OCI-LY7 (cell line): Measurements from ENCODE around the gene RNF114. TPM values are rescaled to one million over a fixed set of nuclear protein-coding genes. Genes with fewer than 3 reads are reported as not detected.

Experiments
- BruUV-seq: library from RNA; stranded (reverse); fragments of 400-500 nt; replicated peaks from 2 replicates; lab custom pipeline; 2021; lab: Mats Ljungman, UMichigan
- CTCF ChIA-PET: fragments of 300-600 bp; sonication (Branson Sonifier 250); formaldehyde crosslinking; loops from one replicate; lab custom pipeline; 2022; ENCODE audit warnings: antibody characterized with exemption; ENCODE audit not compliant: unreplicated experiment; lab: Charles Lee
- POLR2A ChIA-PET: fragments of 300-600 bp; sonication (Branson Sonifier 250); formaldehyde crosslinking; loops from one replicate; lab custom pipeline; 2022; ENCODE audit warnings: antibody characterized with exemption; lab: Charles Lee
- DNase-seq: peaks from one replicate; pipeline ENCODE4 v3.0.0-alpha.2; 2015; ENCODE audit warnings: low spot score
- H2AFZ ChIP-seq: fragments of 200-600 bp; sonication (generic), shearing (Covaris generic); 2 replicates; pipeline ENCODE4 v1.6.1; 2014; ENCODE audit warnings: mild to moderate bottlenecking, antibody characterized with exemption, low read length, moderate library complexity
- H3K27ac ChIP-seq: fragments of 200-600 bp; sonication (generic); 2 replicates; pipeline ENCODE4 v1.5.1; 2014; ENCODE audit warnings: mixed run types, low read depth, mild to moderate bottlenecking, moderate library complexity, low read length, inconsistent platforms; ENCODE audit not compliant: poor library complexity, severe bottlenecking
- H3K36me3 ChIP-seq: fragments of 200-600 bp; sonication (generic); 2 replicates; pipeline ENCODE4 v1.6.1; 2014; ENCODE audit warnings: mild to moderate bottlenecking, antibody characterized with exemption, low read length, moderate library complexity, mixed read lengths; ENCODE audit not compliant: insufficient read depth
- H3K4me1 ChIP-seq: fragments of 200-600 bp; sonication (generic); 2 replicates; pipeline ENCODE4 v1.5.1; 2014; ENCODE audit warnings: mild to moderate bottlenecking, low read length; ENCODE audit not compliant: insufficient read depth, poor library complexity, severe bottlenecking
- H3K4me2 ChIP-seq: fragments of 200-600 bp; sonication (generic); 2 replicates; pipeline ENCODE4 v1.6.1; 2014; ENCODE audit warnings: mild to moderate bottlenecking, low read length
- H3K4me3 ChIP-seq: fragments of 200-600 bp; sonication (generic); 2 replicates; pipeline ENCODE4 v1.5.1; 2014; ENCODE audit warnings: mild to moderate bottlenecking, low read depth, low read length; ENCODE audit not compliant: poor library complexity, severe bottlenecking
- H3K79me2 ChIP-seq: fragments of 200-600 bp; sonication (generic); 2 replicates; pipeline ENCODE4 v1.6.1; 2016; ENCODE audit warnings: low read depth, mild to moderate bottlenecking, low read length, moderate library complexity, mixed read lengths; ENCODE audit not compliant: insufficient read depth
- H3K9me2 ChIP-seq: fragments of 200-600 bp; sonication (generic); 2 replicates; pipeline ENCODE4 v1.6.1; 2016; ENCODE audit warnings: mild to moderate bottlenecking, low read length, mixed read lengths; ENCODE audit not compliant: insufficient read depth
- H3K9me3 ChIP-seq: fragments of 200-600 bp; sonication (generic); 2 replicates; pipeline ENCODE4 v1.6.1; 2014; ENCODE audit warnings: mild to moderate bottlenecking, mixed run types, low read length, mixed read lengths
- H4K20me1 ChIP-seq: fragments of 200-600 bp; sonication (generic); 2 replicates; pipeline ENCODE4 v1.6.1; 2014; ENCODE audit warnings: mild to moderate bottlenecking, antibody characterized with exemption, low read length, moderate library complexity, mixed read lengths; ENCODE audit not compliant: insufficient read depth
- CTCF ChIP-seq: fragments of 200-600 bp; sonication (generic); conservative IDR thresholded peaks from 2 replicates; pipeline ENCODE4 v1.5.1; 2014; ENCODE audit warnings: mild to moderate bottlenecking, antibody characterized with exemption, low read length, moderate library complexity, mixed read lengths
- EZH2phosphoT487 ChIP-seq: fragments of 200-600 bp; sonication (generic); IDR thresholded peaks from 2 replicates; pipeline ENCODE4 v1.6.1; 2018; ENCODE audit warnings: low read depth, borderline replicate concordance, mild to moderate bottlenecking, mixed run types, antibody characterized with exemption, low read length, moderate library complexity, mixed read lengths
- intact Hi-C: fragments of 100-400 bp; cut with micrococcal nuclease; formaldehyde crosslinking; loops from one replicate; pipeline ENCODE4 v1.10.0; 2022; ENCODE audit not compliant: unreplicated experiment
- total RNA-seq, 2 experiments: library from RNA; depleted of rRNA in 1 of 2; stranded (reverse); fragments of >200 nt in 1 of 2; shearing (Covaris generic) in 1 of 2; gene quantifications; 2 replicates each; pipeline ENCODE4 v1.2.3, GENCODE V29; 2014 to 2022

RNF114 gene
- total RNA-seq, 2 experiments from 2014 or later: 48.4 to 62.4 TPM

GRCh38 chr20:49909499-49910339, 26.5 kb upstream of the RNF114 start:
- ChIA-PET POLR2A (interaction anchor here (0.6 kb wide), 1 partner anchor 174 kb away, joined by 3 read pairs; no protein-coding TSS in a partner anchor), CTCF (no interaction called here)
- no peaks in the 10 kb centered on the region for H3K9me2 ChIP-seq
- no peak overlapping the region for H3K4me3 ChIP-seq
- peaks cover 32% of the 10 kb centered on the region for H3K79me2 ChIP-seq
- H3K36me3 ChIP-seq: peaks cover 48% of the 10 kb centered on the region
- no peak for DNase-seq
- no peaks in the 10 kb centered on the region for H3K9me3 ChIP-seq
- intact Hi-C loops: no loop called here
- no peak overlapping the region for H2AFZ ChIP-seq
- no peak overlapping the region for H3K4me2 ChIP-seq
- H4K20me1 ChIP-seq: peaks cover 4% of the 10 kb centered on the region; the same call in 1 of the 2 replicates
- TF ChIP-seq EZH2phosphoT487: no peak
- peak; percentile 55; the same call in 1 of the 2 replicates for TF ChIP-seq CTCF
- no TSS peak for BruUV-seq
- no peak overlapping the region for H3K27ac ChIP-seq
- peaks cover 12% of the 10 kb centered on the region for H3K4me1 ChIP-seq

GRCh38 chr20:49910340-49910706, 25.9 kb upstream of the RNF114 start:
- DNase-seq: no peak

More at GRCh38 chr20:49910340-49910706, 25.9 kb upstream of the RNF114 start:
- BruUV-seq: no TSS peak
- ChIA-PET POLR2A (no interaction called here), CTCF (no interaction called here)
- Histone ChIP-seq H3K27ac (no peak overlapping the region), H3K9me3 (no peaks in the 10 kb centered on the region), H4K20me1 (peaks cover 4% of the 10 kb centered on the region; the same call in 1 of the 2 replicates), H2AFZ (no peak overlapping the region), H3K9me2 (no peaks in the 10 kb centered on the region), H3K4me1 (peaks cover 12% of the 10 kb centered on the region), H3K79me2 (peaks cover 36% of the 10 kb centered on the region), H3K4me3 (no peak overlapping the region), H3K4me2 (no peak overlapping the region), H3K36me3 (peaks cover 42% of the 10 kb centered on the region)
- no peak for TF ChIP-seq EZH2phosphoT487
- no peak for TF ChIP-seq CTCF
- intact Hi-C loops: no loop called here
